ENCODE measurements around the gene SNX32. TPM values are rescaled to one million over a fixed set of nuclear protein-coding genes. Genes with fewer than 3 reads are reported as not detected.

SNX32 gene
- total and polyA plus RNA-seq, 9 of the 15 experiments (the other 6 are each of a cell fraction or from before 2014, with no cell fraction given): 0.03 TPM; not detected in 7

- no peak for TF ChIP-seq NR4A1 (CRISPR knock-in tag; IDR thresholded peaks at IDR 0.05)
- no peak for TF ChIP-seq NR4A1 (tag; IDR thresholded peaks at IDR 0.05)
- no peak for TF ChIP-seq MYC (IDR thresholded peaks at IDR 0.05; ENCODE audit: low read depth, low read length)
- no peak for TF ChIP-seq MYC (CRISPR knock-in tag; IDR thresholded peaks at IDR 0.05; ENCODE audit: borderline replicate concordance, low read depth)
- TF ChIP-seq GABPB1 (CRISPR knock-in tag; IDR thresholded peaks at IDR 0.05): peak; percentile 66; the same call in 1 of the 2 replicates
- TF ChIP-seq ELK3 (CRISPR knock-in tag; IDR thresholded peaks at IDR 0.05): no peak
- TF ChIP-seq SIX5 (IDR thresholded peaks at IDR 0.05; ENCODE audit: borderline replicate concordance in 1 of 2, insufficient read depth in 1 of 2, low read depth in 1 of 2, low read length in 2 of 2): no peak
- no peak for TF ChIP-seq RBM17 (IDR thresholded peaks at IDR 0.05; ENCODE audit: borderline replicate concordance, low read depth, low read length)
- TF ChIP-seq NFYB (IDR thresholded peaks at IDR 0.05; ENCODE audit: extremely low read depth, insufficient read length): no peak
- TF ChIP-seq MAFG (tag; conservative IDR thresholded peaks at IDR 0.05): no peak
- no peak for TF ChIP-seq MCM7 (IDR thresholded peaks at IDR 0.05)
- no peak for TF ChIP-seq MLX (CRISPR knock-in tag; conservative IDR thresholded peaks at IDR 0.05)
- 0 out of 2 replicates have a peak, but pooled peaks have one; percentile 6 for TF ChIP-seq CREB1 (IDR thresholded peaks at IDR 0.05)
- TF ChIP-seq CREB1 (CRISPR knock-in tag; IDR thresholded peaks at IDR 0.05): peak; percentile 29; the same call in 1 of the 2 replicates
- no peak for TF ChIP-seq CC2D1A (IDR thresholded peaks at IDR 0.05)
- no peak for TF ChIP-seq ZNF146 (CRISPR knock-in tag; IDR thresholded peaks at IDR 0.05; ENCODE audit: unreplicated experiment)
- no peak for TF ChIP-seq L3MBTL2 (IDR thresholded peaks at IDR 0.05)
- TF ChIP-seq YY1 (IDR thresholded peaks at IDR 0.05; ENCODE audit: borderline replicate concordance in 1 of 3, control insufficient read depth in 1 of 3, extremely low read depth in 1 of 3, insufficient read depth in 3 of 3, insufficient read length in 1 of 3, insufficient replicate concordance in 2 of 3, low read depth in 1 of 3, low read length in 2 of 3): peak in 2 of 3 experiments; percentile 37 to 47
- TF ChIP-seq RFX1 (IDR thresholded peaks at IDR 0.05): no peak
- peak; percentile 67 for TF ChIP-seq POLR2B (IDR thresholded peaks at IDR 0.05; ENCODE audit: low read depth, partially characterized antibody)
- no peak for TF ChIP-seq SRSF1 (IDR thresholded peaks at IDR 0.05; ENCODE audit: low read depth, low read length)
- TF ChIP-seq BRF2 (IDR thresholded peaks at IDR 0.05; ENCODE audit: borderline replicate concordance, insufficient read depth, insufficient read length): no peak
- no peak for TF ChIP-seq ZBTB1 (CRISPR knock-in tag; IDR thresholded peaks at IDR 0.05; ENCODE audit: borderline replicate concordance, low read depth)
- no peak for TF ChIP-seq MAX (CRISPR knock-in tag; IDR thresholded peaks at IDR 0.05)
- peak; percentile 72 for TF ChIP-seq CCNT2 (IDR thresholded peaks at IDR 0.05; ENCODE audit: borderline replicate concordance, extremely low read depth, insufficient read length, low read depth, low read length)
Measured at GRCh38 chr11:65891219-65892136, 57.7 kb downstream of the SNX32 start (continued).
